K562 (cell line): Measurements from ENCODE around the gene RYR3. TPM values are rescaled to one million over a fixed set of nuclear protein-coding genes. Genes with fewer than 3 reads are reported as not detected.

Experiments
- ATAC-seq: fragments of 200-7000 bp; cut with Tn5 transposase; 3 replicates; pipeline ENCODE4 v1.9.1; 2020; ENCODE audit warnings: moderate library complexity
- BruUV-seq: library from RNA; stranded (reverse); fragments of 400-500 nt; replicated peaks from 2 replicates; lab custom pipeline; 2021; lab: Mats Ljungman, UMichigan
- CTCF ChIA-PET: fragments of 300-600 bp; formaldehyde crosslinking; extraction: SDS; loops from one replicate; lab custom pipeline; 2021; ENCODE audit warnings: low intra/inter-chr PET ratio; lab: Yijun Ruan, JAX
- POLR2A ChIA-PET: fragments of 300-600, 350-650 bp; sonication (Branson Sonifier 250); formaldehyde crosslinking; extraction: SDS; loops from one replicate; lab custom pipeline; 2021; ENCODE audit warnings: antibody characterized with exemption, inconsistent platforms; lab: Yijun Ruan, JAX
- DNase-seq, 4 experiments: peaks; one replicate each; pipeline versions ENCODE4 v3.0.0 to v3.0.0-alpha.2; 2011 to 2018; ENCODE audit warnings: low spot score in 3 of 4, mixed read lengths in 3 of 4; ENCODE audit errors: extremely low read depth in 1 of 4
- FAIRE-seq: peaks from 2 replicates; lab custom pipeline; 2011; peaks lifted over from hg19 to GRCh38; lab: Jason Lieb, UNC
- H2AFZ ChIP-seq: 2 replicates; pipeline ENCODE4 v1.6.0; 2011; ENCODE audit warnings: low read depth, low read length, control low read depth, inconsistent platforms
- H3K27ac ChIP-seq: fragments of 200-600 bp; 3 replicates; pipeline ENCODE4 v1.8.0; 2011; ENCODE audit warnings: low read depth, mild to moderate bottlenecking, control low read depth, inconsistent platforms, low read length, moderate library complexity, mixed read lengths; ENCODE audit errors: extremely low read depth
- H3K27me3 ChIP-seq, 2 experiments: fragments of 300-600 bp in 1 of 2; 2 replicates in 1 of 2; 3 replicates in 1 of 2; pipeline versions ENCODE4 v1.6.0 to v1.8.0; 2011; ENCODE audit warnings: inconsistent platforms in 2 of 2, low read length in 2 of 2, mild to moderate bottlenecking in 1 of 2, mixed read lengths in 1 of 2, moderate library complexity in 1 of 2; ENCODE audit not compliant: control insufficient read depth in 2 of 2, insufficient read depth in 2 of 2
- H3K36me3 ChIP-seq: fragments of 300-600 bp; 3 replicates; pipeline ENCODE4 v1.8.0; 2011; ENCODE audit warnings: mild to moderate bottlenecking, low read length, inconsistent platforms; ENCODE audit not compliant: control insufficient read depth, insufficient read depth
- H3K4me1 ChIP-seq, 2 experiments: fragments of 200-600 bp in 1 of 2; replicated peaks in 1 of 2; 2 replicates in 1 of 2; 3 replicates in 1 of 2; pipeline versions ENCODE4 v1.5.1 to v1.8.0; 2011; ENCODE audit warnings: inconsistent platforms in 2 of 2, low read length in 2 of 2, mild to moderate bottlenecking in 1 of 2, mixed read lengths in 1 of 2, moderate library complexity in 1 of 2; ENCODE audit not compliant: control insufficient read depth in 2 of 2, insufficient read depth in 2 of 2
- H3K4me2 ChIP-seq: 2 replicates; pipeline ENCODE4 v1.6.1; 2011; ENCODE audit warnings: low read length, control low read depth, inconsistent platforms, mixed read lengths; ENCODE audit not compliant: insufficient read depth
- H3K4me3 ChIP-seq: fragments of 200-600 bp; sonication (generic), shearing (Covaris generic); 2 replicates; pipeline ENCODE4 v1.5.1; 2016; ENCODE audit warnings: control low read depth, inconsistent platforms
- H3K79me2 ChIP-seq: fragments of 200-600 bp; 3 replicates; pipeline ENCODE4 v1.8.0; 2011; ENCODE audit warnings: low read length, inconsistent platforms; ENCODE audit not compliant: control insufficient read depth, insufficient read depth
- H3K9ac ChIP-seq, 2 experiments: 2 replicates each; pipeline versions ENCODE4 v1.6.0 to v1.6.1; 2011; ENCODE audit warnings: low read depth in 2 of 2, low read length in 2 of 2, control low read depth in 1 of 2, inconsistent platforms in 1 of 2, mild to moderate bottlenecking in 1 of 2, mixed read lengths in 1 of 2; ENCODE audit not compliant: insufficient read depth in 1 of 2
- H3K9me1 ChIP-seq: one replicate; pipeline ENCODE4 v1.6.0; 2011; ENCODE audit warnings: inconsistent platforms, mild to moderate bottlenecking, low read length, moderate library complexity; ENCODE audit not compliant: control insufficient read depth, insufficient read depth
- H3K9me3 ChIP-seq: replicated peaks from 2 replicates; pipeline ENCODE4 v1.5.1; 2011; ENCODE audit warnings: low read depth, low read length, inconsistent platforms; ENCODE audit not compliant: control insufficient read depth, insufficient read depth
- H4K20me1 ChIP-seq: replicated peaks from 2 replicates; pipeline ENCODE4 v1.6.1; 2011; ENCODE audit warnings: low read length, inconsistent platforms, mixed read lengths; ENCODE audit not compliant: control insufficient read depth, insufficient read depth
- NCOA4 ChIP-seq: fragments of 450-650 bp; IDR thresholded peaks from 2 replicates; pipeline ENCODE4 v1.6.1; 2018; ENCODE audit warnings: mild to moderate bottlenecking; ENCODE audit not compliant: partially characterized antibody
- RBM22 ChIP-seq: fragments of 200-400 bp; formaldehyde crosslinking; IDR thresholded peaks from 2 replicates; pipeline ENCODE4 v1.6.1; 2018; ENCODE audit warnings: low read length, low read depth; ENCODE audit not compliant: poor library complexity, severe bottlenecking
- RBM25 ChIP-seq: fragments of 200-400 bp; formaldehyde crosslinking; IDR thresholded peaks from 2 replicates; pipeline ENCODE4 v1.6.1; 2018; ENCODE audit warnings: low read length, low read depth, moderate library complexity; ENCODE audit not compliant: severe bottlenecking
- RFX7 ChIP-seq: fragments of 250-450 bp; sonication (Bioruptor Pico); IDR thresholded peaks from 2 replicates; pipeline ENCODE4 v1.5.1; 2021; ENCODE audit warnings: mild to moderate bottlenecking
- SMC3 ChIP-seq: conservative IDR thresholded peaks from 2 replicates; pipeline ENCODE4 v1.6.1; 2011; ENCODE audit warnings: low read depth, low read length, improper control_type of control experiment; ENCODE audit not compliant: insufficient read depth
- SNIP1 ChIP-seq: fragments of 450-650 bp; IDR thresholded peaks from 2 replicates; pipeline ENCODE4 v1.7.1; 2017; ENCODE audit warnings: low read depth, mild to moderate bottlenecking
- TEAD4 ChIP-seq, 2 experiments: sonication (generic) in 1 of 2; formaldehyde crosslinking in 1 of 2; IDR thresholded peaks; 2 replicates each; pipeline versions ENCODE4 v1.6.1 to v1.8.0; 2012 to 2022; ENCODE audit warnings: borderline replicate concordance in 1 of 2, inconsistent platforms in 1 of 2, low read length in 1 of 2, mild to moderate bottlenecking in 1 of 2, missing genetic modification reagents in 1 of 2
- U2AF1 ChIP-seq: fragments of 200-400 bp; formaldehyde crosslinking; optimal IDR thresholded peaks from 2 replicates; pipeline ENCODE3; 2017; ENCODE audit warnings: mild to moderate bottlenecking, low read depth, low read length, moderate library complexity
- ZFP30 ChIP-seq: fragments of 250-450 bp; sonication (Bioruptor Pico); IDR thresholded peaks from 2 replicates; pipeline ENCODE4 v1.8.0; 2022; ENCODE audit warnings: moderate library complexity, mild to moderate bottlenecking, inconsistent platforms, borderline replicate concordance
- ZNF311 ChIP-seq: fragments of 250-450 bp; sonication (Bioruptor Pico); IDR thresholded peaks from 2 replicates; pipeline ENCODE4 v1.4.0; 2020; ENCODE audit warnings: mild to moderate bottlenecking, moderate library complexity
- ZNF75A ChIP-seq: fragments of 450-650 bp; formaldehyde crosslinking; IDR thresholded peaks from 2 replicates; pipeline ENCODE4 v1.4.0; 2020; ENCODE audit warnings: mild to moderate bottlenecking
- WGBS: fragments of 100-300 bp; shearing (Covaris generic); methylation state at CpG from one replicate; pipeline ENCODE4 v1.1.6; 2016; ENCODE audit warnings: low coverage, mixed read lengths; ENCODE audit not compliant: insufficient coverage; ENCODE audit errors: missing lambda C conversion rate; 5-methylcytosine and 5-hydroxymethylcytosine counted together
- in situ Hi-C: fragments of 300-500 bp; cut with MboI; formaldehyde crosslinking; loops from 4 replicates; pipeline ENCODE4 v1.15.0; 2018; ENCODE audit warnings: inconsistent platforms, mixed read lengths
- intact Hi-C: fragments of 100-400 bp; cut with micrococcal nuclease; formaldehyde crosslinking; loops from 2 replicates; pipeline ENCODE4 v1.14.2; 2022
- polyA plus RNA-seq, 8 experiments: library from polyadenylated mRNA; depleted of rRNA in 4 of 8; stranded (reverse) in 5 of 8; unstranded in 3 of 8; fragments of >200 nt; fragmentation: Nextera tagmentation in 2 of 8; fragmentation: Illumina TruSeq in 1 of 8; extraction: Ambion mirVana in 2 of 8; extraction: Trizol in 1 of 8; gene quantifications; 2 replicates each; pipeline versions ENCODE4 v1.2.1 to v1.2.3, GENCODE V29; 2011 to 2014; ENCODE audit warnings: inconsistent platforms in 1 of 8, missing spikeins in 1 of 8
- total RNA-seq, 7 experiments: library from RNA; depleted of rRNA in 6 of 7; stranded (reverse); fragments of >200 nt in 6 of 7; fragmentation: Illumina TruSeq in 2 of 7; extraction: Trizol in 2 of 7; gene quantifications; 2 replicates each; pipeline versions ENCODE4 v1.2.1 to v1.2.3, GENCODE V29; 2011 to 2021; ENCODE audit warnings: low replicate concordance in 1 of 7
- TF ChIP-seq, protein P1 (sequence below): fragments of 250-450 bp; sonication (Bioruptor Pico); IDR thresholded peaks from 2 replicates; pipeline ENCODE4 v1.4.0; 2020; ENCODE audit warnings: mild to moderate bottlenecking, moderate library complexity
- TF ChIP-seq, protein P2 (sequence below): fragments of 450-650 bp; formaldehyde crosslinking; IDR thresholded peaks from 2 replicates; pipeline ENCODE4 v1.4.0; 2020; ENCODE audit warnings: mild to moderate bottlenecking, mixed read lengths
- TF ChIP-seq, protein P3 (sequence below), 3 experiments: IDR thresholded peaks in 2 of 3; conservative IDR thresholded peaks in 1 of 3; 2 replicates each; pipeline ENCODE4 v1.5.1; 2011 to 2012; ENCODE audit warnings: low read length in 3 of 3, mild to moderate bottlenecking in 3 of 3, control low read depth in 2 of 3, improper control_type of control experiment in 1 of 3, inconsistent platforms in 1 of 3, low read depth in 1 of 3, mixed read lengths in 1 of 3, moderate library complexity in 1 of 3; ENCODE audit not compliant: insufficient read depth in 2 of 3

The RYR3 gene
- total and polyA plus RNA-seq, 9 of the 15 experiments (the other 6 are each of a cell fraction or from before 2014, with no cell fraction given): 0.04 TPM; not detected in 8

DNA sequence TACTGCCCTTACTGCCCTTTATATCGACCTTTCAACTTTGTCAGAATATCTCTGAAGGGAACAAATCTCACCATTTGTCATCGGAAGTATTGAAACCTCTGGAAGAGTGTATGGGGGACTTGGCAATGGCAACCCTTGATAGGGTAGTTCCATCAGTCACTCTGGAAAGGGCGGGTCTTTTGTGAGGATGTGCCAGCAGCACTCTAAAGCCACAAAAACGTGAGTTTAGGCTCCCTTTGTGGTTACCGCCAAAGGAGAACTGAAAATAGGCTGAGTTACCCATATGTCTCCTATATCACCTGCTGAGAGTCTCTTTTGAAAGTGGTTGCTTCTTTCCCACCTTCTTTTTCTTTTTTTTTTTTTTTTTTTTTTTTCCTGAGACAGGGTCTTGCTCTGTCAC, 360.7 kb downstream of the RYR3 start (continued):
- TF ChIP-seq ZFP30 (no peak), U2AF1 (no peak), TEAD4 (IDR thresholded peaks at IDR 0.05; ENCODE audit: low read length) (no peak), TEAD4 (CRISPR knock-in tag; IDR thresholded peaks at IDR 0.05; ENCODE audit: borderline replicate concordance) (no peak), NCOA4 (no peak), ZNF311 (CRISPR knock-in tag) (no peak)
- TF ChIP-seq, protein P1, sequence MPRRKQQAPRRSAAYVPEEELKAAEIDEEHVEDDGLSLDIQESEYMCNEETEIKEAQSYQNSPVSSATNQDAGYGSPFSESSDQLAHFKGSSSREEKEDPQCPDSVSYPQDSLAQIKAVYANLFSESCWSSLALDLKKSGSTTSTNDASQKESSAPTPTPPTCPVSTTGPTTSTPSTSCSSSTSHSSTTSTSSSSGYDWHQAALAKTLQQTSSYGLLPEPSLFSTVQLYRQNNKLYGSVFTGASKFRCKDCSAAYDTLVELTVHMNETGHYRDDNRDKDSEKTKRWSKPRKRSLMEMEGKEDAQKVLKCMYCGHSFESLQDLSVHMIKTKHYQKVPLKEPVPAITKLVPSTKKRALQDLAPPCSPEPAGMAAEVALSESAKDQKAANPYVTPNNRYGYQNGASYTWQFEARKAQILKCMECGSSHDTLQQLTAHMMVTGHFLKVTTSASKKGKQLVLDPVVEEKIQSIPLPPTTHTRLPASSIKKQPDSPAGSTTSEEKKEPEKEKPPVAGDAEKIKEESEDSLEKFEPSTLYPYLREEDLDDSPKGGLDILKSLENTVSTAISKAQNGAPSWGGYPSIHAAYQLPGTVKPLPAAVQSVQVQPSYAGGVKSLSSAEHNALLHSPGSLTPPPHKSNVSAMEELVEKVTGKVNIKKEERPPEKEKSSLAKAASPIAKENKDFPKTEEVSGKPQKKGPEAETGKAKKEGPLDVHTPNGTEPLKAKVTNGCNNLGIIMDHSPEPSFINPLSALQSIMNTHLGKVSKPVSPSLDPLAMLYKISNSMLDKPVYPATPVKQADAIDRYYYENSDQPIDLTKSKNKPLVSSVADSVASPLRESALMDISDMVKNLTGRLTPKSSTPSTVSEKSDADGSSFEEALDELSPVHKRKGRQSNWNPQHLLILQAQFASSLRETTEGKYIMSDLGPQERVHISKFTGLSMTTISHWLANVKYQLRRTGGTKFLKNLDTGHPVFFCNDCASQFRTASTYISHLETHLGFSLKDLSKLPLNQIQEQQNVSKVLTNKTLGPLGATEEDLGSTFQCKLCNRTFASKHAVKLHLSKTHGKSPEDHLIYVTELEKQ (CRISPR knock-in tag): no peak

DNA sequence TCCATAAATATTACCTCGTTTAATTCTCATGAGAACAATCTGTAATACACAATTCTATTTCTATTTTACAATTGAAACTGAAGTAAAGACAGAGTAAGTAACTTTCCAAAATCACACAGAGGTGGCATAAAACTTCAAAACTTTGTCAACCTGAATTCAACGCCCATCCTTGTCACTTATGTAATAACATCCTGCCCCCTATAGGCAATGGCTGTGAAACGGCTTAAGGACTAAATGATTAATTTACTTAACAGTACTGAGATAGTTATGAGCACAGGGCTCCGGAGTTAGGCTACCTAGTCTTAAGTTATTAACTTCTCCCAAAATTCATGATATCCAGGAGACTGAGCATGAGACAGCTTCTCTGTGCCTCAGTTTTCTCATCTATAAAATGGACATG, 364.5 kb downstream of the RYR3 start:
- intact Hi-C loops: no loop called here
- Histone ChIP-seq H3K9me3 (no peaks in the 10 kb centered on the region), H3K27me3 (peaks cover 0 to 5% of the 10 kb centered on the region in 2 experiments; a peak in 1 of 5 replicates), H3K36me3 (no peaks in the 10 kb centered on the region), H4K20me1 (no peaks in the 10 kb centered on the region), H3K9me1 (no peaks in the 10 kb centered on the region), H3K4me3 (no peak overlapping the region), H3K4me1 (peaks cover 0 to 3% of the 10 kb centered on the region in 2 experiments; a peak in 3 of 5 replicates), H3K27ac (no peak overlapping the region), H3K9ac (no peak overlapping the region), H2AFZ (no peak overlapping the region), H3K4me2 (no peak overlapping the region), H3K79me2 (no peaks in the 10 kb centered on the region)
- ChIA-PET POLR2A (interaction anchor here (0.9 kb wide), 1 partner anchor 10 kb away, joined by 3 read pairs; no protein-coding TSS in a partner anchor), CTCF (no interaction called here)
- 0% methylated on average over 4 of the region's 4 CpGs for WGBS
- peak; percentile 17 to 49 (median 28) for DNase-seq
- peak; percentile 77 for FAIRE-seq
- in situ Hi-C loops: no loop called here
- peak; percentile 75; the same call in 2 of the 3 replicates for ATAC-seq
- BruUV-seq: no TSS peak
- TF ChIP-seq RFX7 (CRISPR knock-in tag) (no peak), RBM25 (peak; percentile 59), SNIP1 (no peak), ZNF75A (CRISPR knock-in tag) (no peak), SMC3 (0 out of 2 replicates have a peak, but pooled peaks have one; percentile 13), RBM22 (no peak)
- TF ChIP-seq, protein P2, sequence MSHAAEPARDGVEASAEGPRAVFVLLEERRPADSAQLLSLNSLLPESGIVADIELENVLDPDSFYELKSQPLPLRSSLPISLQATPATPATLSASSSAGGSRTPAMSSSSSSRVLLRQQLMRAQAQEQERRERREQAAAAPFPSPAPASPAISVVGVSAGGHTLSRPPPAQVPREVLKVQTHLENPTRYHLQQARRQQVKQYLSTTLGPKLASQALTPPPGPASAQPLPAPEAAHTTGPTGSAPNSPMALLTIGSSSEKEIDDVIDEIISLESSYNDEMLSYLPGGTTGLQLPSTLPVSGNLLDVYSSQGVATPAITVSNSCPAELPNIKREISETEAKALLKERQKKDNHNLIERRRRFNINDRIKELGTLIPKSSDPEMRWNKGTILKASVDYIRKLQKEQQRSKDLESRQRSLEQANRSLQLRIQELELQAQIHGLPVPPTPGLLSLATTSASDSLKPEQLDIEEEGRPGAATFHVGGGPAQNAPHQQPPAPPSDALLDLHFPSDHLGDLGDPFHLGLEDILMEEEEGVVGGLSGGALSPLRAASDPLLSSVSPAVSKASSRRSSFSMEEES (CRISPR knock-in tag): no peak
- TF ChIP-seq, protein P3, sequence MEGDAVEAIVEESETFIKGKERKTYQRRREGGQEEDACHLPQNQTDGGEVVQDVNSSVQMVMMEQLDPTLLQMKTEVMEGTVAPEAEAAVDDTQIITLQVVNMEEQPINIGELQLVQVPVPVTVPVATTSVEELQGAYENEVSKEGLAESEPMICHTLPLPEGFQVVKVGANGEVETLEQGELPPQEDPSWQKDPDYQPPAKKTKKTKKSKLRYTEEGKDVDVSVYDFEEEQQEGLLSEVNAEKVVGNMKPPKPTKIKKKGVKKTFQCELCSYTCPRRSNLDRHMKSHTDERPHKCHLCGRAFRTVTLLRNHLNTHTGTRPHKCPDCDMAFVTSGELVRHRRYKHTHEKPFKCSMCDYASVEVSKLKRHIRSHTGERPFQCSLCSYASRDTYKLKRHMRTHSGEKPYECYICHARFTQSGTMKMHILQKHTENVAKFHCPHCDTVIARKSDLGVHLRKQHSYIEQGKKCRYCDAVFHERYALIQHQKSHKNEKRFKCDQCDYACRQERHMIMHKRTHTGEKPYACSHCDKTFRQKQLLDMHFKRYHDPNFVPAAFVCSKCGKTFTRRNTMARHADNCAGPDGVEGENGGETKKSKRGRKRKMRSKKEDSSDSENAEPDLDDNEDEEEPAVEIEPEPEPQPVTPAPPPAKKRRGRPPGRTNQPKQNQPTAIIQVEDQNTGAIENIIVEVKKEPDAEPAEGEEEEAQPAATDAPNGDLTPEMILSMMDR (IDR thresholded peaks at IDR 0.05 in 2 of 3, conservative IDR thresholded peaks at IDR 0.05 in 1 of 3; ENCODE audit: insufficient read depth in 2 of 3, low read depth in 1 of 3, low read length in 3 of 3): peak; percentile 39 to 61 (median 60); a peak in 5 of 6 replicates
